GM19372 (cell line): ENCODE results near the gene RRBP1.

ENCODE experiments used
- ATAC-seq: cut with Tn5 transposase; IDR thresholded peaks from one replicate; pipeline ENCODE4 v1.9.1; 2021; ENCODE audit warnings: mild to moderate bottlenecking, low read depth, moderate library complexity; ENCODE audit not compliant: unreplicated experiment

RRBP1 gene

DNA sequence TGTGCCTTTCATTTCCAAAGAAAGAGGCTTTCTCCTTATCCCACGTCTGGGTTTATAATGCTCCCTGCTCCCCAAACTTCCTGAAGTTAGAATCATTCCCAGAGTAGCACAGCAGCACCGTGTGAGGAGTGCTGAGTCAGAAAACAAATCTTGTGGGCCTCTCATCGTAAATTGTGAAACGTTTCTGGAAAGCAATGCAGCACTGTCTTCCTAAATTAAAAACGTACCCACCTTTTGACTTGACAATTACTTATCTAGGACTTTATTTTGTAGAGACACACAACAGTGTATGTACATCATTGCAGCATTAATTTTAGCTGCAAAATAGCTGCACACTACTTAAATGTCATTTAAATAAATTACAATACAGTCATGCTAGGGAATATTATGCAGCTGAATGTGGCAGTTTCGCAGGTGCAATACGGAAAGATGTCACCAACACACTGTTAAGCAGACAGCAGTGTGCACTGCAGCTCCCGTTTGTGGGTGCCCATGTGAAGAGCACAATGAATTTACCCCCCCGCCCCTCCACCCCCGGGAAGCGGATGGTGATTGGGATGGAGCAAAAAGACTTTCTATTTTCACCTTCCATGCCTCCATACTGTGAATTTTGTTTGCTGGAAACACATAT, 30.8 kb downstream of the RRBP1 start:
- ATAC-seq: no peak

DNA sequence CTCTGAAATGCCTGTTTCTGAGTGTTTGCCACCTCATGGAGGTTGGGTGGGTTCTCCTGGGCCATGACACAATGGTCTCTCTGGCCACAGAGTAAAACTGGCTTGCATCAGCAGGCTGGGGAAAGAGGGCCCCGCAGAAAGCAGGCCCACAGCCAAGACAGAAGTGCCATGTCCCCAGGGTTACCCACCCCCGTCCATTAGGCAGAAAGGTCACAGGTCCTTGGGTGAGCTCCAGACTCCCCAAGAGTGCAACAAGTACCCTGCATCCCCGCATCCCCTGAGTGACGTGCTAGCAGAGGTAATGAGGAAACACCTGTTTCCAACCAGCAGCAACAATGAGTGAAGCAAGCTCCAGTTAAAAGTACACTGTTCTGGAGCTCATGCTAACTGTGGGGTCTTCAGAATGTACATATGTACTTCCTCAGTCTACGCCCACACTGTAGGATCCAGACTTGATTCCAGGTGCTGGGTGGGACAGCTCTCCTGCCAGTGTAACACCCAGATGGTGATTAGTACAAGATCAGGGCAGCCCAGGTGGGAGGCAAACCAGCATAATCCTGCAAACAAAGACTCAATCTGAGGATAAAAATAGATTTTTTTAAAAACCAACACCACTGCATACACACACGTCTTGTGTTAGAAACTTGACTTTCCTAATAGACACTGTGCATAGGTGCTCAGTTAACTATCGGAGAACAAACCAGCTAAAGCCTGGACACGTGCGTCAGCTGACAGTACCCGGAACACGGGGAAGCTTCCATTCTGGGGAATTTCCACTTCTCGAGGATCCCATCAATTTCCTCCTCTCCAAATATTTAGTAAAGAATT, 31.5 kb downstream of the RRBP1 start:
- no peak for ATAC-seq

DNA sequence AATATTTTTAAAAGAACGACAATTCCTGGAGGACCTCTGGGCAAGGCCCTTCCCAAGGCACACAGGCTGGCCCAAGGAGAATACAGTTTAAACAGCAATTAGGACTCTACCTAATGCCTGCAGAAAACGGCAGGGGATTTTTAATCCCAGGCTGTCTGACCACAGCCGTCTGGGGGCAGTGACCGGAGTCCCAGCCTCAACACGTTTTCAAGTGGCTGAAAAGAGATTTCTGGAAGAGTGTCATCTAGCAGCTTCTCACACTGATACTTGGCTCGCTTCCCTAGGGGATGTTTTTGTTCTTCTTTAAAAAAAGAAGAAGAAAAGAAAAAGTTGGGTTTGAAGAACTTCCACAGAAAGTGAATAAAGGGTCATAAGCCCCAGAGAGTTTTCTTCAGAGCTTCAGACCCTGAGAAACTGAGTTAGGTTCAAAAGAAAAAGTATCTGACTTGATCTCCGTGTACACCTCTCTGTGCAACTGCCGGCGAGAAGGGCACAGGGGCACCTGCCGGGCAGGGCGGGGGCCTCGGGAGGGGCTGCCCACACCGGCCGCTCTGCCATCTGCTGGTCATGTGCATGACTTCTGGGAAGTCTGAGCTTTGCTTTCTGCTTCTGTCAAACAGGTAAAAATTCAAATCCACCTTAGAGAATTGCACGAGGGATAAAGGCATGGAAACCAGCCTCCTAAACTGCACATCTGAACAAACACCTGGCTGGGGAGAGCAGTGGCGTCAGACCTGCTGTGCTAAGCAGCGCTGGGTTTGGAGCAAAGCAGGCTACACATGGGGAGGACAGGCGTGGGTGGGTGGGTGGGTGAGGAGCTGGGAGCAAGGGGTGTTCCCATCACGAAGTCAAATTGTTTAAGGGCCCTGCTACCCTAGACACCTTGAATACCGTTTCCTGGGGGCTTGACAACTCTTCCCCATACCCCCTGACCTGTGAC, 33.0 kb downstream of the RRBP1 start:
- ATAC-seq: no peak

DNA sequence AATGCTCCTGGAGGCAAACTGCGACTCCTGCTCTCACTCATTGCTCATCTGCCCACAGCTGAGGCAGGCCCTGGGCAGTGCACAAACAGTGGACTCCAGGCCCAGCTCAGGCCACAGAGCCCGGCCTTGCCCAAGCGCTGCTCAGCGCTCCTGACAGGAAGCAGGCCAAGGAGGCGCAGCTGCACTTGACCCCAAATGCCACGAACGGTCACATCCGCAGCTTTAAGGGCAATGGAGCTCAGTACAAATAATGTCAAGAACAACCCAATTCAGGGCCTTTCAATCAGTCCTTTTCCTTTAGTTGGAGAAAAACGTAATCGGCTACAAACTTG, 33.8 kb downstream of the RRBP1 start:
- no peak for ATAC-seq

DNA sequence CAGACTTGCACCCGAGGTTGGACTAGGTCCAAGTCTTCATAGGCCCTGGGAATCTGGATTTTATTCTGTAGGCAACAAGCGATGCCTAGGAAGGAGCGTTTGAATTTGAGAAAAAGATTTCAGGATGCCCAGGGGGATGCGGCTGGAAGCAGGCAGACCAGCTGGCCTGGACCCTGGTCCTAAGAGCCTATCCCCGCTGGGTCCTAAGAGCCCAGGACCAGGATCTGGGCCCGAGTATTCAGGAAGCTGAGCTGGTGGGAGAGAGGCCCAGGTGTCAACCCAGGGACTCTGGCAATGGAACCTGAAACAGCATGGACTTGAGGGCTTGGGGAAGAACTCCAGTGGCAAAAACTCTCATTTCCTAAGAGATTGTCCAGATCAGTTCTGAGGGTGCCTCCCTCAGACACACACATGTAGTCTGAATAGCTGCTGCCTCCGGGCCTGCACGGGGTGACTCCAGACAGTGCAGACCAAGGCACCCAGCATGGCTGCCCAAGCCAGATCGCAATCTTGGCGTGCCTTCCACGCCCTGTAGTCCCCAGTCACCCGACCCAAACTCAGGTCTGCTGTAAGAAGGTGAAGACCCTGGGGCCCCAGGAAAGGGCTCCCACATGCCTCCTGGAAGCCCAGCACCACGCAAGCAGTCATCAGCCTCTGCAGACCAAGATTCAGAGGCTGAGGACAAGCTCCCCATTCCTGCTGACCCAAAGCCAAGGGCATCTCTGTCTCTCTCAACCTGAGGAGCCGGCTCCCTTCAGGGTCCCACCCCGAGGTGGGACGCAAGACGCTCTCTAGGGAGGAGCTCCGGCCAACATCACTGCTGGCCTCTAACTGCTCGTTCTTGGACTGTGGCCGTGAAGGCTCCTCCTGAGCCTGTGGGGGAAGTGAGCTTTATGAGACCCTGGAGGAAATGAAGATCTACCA, 34.4 kb downstream of the RRBP1 start:
- no peak for ATAC-seq

DNA sequence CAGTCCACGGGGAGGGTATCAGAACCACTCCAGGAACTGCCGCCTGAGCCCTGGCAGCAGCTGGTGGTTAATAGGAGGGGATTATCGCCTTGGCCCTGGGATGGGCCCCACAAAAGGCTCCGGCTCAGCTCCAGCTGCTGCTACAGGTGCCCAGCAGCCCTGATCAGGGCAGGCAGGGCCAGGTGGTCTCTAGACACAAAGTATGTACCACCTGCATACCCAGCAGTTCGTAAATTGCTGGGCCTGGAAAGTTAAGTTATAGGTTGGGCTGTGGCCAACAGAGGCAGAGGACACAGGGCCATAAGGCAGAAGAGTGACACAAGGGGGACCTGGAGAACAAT, 35.1 kb downstream of the RRBP1 start:
- no peak for ATAC-seq

DNA sequence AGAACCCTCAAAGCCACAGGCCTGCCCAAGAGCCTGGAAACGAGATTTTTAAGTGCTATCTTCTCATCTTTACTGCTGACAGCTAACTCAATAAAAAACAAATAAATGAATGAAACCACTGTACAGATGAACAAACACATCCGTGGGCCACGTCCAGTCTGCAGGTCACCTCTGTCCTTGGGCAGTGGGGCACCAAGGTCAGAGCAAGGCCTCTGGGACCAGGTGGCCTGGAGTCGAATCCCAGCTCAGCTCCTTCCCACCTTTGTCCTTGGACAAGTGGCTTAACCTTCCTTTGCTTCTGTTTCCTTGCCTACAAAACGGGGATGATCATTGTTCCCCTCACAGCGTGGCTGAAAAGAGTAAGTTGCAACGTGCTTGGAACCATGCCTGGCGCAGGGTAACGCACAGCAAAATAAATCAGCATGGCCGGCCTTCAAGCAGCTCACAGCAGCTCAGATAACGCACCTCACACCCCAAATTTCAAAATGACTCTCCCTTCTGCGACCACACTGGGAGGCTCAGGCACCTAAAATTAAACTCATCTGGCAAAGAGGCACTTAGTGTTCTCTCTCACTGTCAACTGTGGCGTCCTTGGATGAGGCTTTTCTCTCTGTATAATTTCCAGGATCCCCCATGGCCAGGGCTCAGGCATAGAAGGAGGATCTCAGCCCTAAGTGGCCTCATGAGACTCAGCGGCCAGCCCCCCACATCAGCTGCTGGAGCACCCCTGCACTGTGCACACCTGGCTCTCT, 35.7 kb downstream of the RRBP1 start:
- ATAC-seq: no peak

DNA sequence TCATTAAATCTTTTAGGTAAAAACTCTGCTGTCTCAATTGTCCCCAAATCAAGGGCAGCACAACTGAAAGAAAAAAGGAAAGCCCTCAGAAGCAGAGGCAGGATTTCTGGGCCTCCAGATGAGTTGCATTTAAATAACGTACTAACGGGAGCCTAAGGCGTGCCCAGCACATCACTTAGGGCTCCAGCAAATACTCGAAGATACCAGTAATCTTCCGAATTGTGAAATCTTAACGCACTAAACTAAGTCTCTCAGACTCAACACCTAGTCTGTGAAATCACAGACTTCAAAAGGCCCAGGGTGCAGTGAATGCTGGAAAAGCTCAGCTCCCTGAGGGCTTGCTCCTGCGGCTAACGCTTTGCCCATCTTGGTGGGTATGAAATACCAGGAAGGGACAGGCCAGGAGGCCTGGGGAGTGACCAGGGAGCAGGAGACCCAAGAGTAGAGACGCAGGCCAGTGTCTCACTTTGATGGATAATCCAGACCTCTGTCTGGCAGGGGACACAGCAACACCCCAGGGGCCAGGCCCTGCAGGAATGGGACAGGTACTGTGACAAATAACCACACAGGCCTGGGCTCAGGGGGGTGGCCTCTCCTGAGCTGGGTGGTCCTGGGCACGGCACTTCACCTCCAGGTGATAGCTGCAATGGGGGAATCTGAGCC, 36.4 kb downstream of the RRBP1 start:
- ATAC-seq: no peak

DNA sequence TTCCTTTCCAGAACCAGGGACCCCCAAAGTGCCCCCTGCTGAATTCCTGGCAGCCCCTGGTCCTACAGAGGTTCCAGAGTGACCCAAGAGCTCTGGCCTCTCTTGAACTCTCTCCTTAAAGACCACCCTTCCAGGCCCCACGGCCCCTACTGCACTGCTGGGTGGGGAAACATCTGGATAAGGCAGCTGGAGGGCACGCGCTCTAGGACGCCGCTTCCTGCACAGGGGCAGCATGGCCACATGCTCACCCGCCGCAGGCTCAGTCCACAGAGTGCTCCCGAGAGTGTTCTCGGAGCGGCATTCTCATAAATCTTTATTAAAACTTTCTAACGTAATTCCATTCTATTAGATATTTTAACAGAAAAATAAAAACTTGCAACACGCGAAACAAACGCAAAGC, 37.0 kb downstream of the RRBP1 start:
- no peak for ATAC-seq

DNA sequence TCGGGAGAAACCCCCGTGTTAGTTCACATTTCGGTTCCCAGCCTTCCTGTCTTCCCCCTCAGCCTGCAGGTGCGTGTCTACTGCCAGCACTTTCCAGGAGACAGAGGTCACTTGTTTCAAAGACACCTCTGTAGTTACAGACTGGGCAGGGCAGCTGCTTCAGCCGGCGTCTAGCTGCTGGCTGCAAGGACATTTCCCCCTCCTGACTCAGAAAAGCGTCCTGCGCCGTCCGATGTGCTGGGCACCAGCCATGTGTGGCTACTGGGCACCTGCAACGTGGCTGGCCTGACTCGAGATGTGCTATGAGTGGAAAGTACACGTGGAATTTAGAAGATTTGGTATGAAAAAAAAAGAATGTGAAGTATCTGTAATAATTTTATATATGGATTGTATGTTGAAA, 37.6 kb downstream of the RRBP1 start:
- ATAC-seq: no peak

DNA sequence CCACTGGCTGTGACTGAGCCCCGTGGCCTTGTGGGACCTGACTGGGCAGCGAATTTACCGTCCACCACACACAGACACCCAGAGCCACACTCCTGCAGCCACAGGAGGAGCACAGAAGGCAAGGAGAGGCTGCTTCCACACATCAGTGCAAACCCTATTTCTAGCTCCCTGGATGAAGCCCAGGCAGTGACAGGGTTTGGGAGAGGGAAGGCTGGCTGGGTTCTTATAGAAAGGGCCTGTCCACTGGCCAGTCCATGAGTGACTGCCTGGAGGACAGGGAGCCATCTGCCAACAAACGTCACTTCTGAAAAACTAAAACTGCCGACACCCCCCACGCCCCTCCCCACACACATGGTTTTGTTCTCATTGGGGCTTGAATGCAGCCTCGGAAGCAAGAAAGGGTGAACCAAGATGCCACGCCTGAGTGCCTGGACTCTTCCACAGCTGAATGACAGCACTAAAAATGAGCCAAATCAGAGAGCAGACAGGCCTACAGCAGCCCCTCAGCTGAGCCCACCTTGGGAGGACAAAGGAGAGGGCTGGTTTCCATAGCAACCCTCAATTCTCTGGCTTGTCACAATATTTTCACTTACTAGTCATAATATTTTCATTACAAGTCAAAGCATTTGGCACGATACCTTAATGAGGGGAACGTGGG, 38.4 kb downstream of the RRBP1 start:
- ATAC-seq: no peak

DNA sequence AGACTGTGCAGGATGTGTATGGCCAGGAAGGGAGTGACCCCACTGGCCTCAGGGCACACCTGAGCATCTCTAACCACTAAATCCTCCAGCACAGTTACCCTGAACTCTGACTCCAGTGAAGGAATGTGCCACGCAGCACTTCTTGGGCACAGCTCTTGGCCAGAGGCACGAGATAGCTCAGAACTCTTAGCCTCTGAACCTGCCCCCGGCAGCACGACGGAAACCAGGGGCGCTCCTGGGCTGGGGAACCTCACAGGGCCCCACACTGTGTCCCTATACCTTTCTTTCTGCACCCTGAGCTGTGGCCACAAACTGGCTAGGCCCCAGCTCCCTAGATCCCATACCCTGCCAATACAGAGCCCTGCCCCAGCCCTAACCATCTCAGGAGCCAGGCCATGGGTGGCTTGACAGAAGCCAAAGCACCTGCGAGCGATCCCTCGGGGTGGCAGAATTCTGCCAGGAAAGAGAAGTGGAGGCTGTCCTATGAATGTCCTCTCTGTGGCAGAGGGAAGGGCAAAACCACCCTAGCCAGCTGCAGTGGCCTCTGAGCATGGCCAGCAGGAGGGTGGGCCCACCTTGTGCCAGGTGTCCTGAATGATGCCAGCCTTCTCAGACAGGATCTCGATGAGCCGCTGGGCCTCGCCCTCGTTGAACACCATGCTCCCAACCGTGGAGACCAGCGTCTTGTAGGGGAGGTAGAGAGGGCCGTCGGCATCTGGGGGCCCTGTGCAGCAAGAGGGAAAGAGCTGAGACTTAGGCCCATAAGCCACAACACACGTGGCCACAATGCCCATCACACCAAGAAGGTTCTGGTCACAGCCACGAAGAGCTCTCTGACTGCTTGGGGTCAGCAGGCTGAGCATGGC, 39.4 kb downstream of the RRBP1 start:
- ATAC-seq: no peak

DNA sequence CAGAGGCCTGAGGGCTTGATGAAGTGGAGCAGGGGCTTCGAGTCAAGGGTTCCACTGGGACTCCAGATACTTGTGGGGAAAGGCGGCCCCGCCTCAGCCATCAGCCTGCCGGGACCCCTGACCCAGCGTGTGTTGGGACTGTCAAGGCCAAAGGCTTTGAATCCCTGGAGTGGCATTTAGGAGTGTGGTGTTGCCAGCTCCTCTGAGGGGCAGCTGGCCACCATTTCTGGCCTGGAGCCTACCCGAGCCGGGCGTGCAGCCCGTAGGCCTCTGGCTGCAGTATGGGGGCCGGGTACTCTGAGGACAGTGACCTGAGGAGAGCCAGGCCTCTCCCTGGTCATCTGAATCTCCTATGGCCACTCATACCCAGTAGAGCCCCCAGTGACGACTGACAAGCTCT, 40.0 kb downstream of the RRBP1 start:
- ATAC-seq: no peak

DNA sequence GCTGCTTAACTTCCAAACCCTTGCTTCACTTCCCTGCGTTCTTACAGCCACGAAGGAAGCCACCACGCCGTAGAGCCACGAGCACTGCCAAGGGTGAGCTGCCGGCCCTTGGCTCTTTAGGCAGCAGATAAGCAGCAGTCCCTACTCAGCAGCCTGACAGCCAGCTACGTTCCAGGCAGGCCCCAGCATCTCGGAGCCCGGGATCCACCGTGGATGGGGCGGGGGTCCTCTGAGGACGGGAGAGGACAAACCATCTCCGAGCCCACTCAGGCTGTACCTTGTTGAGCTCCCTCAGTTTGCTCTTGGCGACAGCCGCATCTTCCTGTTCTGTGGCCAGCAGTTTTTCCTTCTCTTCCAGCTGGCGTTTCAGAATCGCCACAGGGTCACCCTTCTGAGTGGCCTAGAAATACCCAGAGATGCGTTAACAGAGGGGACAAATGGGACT, 40.5 kb downstream of the RRBP1 start:
- ATAC-seq: no peak

DNA sequence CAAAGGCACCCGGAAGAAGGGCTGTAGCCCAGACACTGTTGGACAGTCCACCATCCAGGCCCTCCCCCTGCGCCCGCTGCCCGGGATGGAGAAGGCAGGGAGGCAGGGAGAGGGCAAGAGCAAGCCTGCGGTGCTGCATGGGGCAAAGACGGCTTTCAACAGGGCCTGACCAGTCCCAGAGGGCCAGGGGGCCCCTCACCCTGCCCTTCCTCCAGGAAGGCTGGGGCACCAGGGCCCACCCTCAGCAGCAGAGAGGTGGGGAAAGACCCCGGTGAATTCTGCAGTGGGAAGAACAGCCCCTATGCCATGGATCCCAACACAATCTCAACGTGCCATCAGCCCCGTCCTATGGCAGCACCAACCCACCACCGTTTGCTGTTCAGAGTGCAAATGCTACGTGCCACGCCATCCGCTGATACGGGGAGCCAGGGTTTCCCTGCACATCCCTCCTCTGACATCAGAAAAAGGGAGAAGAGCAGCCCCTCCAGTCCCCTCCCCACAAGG, 41.1 kb downstream of the RRBP1 start:
- ATAC-seq: no peak

DNA sequence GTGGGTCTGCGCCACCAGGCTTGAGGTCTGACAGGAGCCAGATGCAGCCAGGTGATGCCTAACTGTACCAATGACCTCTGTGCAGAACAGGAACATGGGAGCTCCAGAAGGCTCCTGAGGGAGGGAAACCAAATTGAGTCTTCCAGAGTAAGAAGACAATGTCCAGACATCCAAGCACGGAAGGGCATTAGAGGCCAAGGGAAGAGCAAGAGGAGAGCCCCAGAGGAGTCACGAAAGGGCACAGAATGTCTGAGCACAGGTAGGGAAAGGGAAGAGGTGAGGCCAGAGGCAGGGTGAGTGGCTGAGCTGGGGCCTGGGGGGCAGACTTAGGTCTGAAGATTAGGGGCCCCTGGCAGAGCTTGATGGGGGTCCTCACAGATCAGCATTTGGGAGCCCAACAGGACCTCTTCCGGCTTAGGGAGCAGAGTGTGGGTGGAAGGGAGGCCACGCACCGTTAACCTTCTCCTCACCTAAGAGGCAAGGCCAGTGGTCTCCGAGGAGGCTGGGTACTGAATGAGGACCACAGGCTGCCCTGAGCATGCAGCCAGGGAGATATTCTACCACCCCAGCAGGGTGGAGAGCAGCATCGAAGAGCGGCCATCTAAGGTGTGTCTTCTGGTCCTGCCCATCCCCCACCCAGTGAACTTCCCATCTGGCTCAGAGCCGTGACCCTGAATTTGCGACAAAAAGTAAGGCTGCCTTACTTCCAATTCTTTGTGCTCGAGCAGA, 41.7 kb downstream of the RRBP1 start:
- ATAC-seq: no peak
